Measurements from ENCODE around the gene SLC27A3. TPM values are rescaled to one million over a fixed set of nuclear protein-coding genes. Genes with fewer than 3 reads are reported as not detected.

Gene SLC27A3
- total and polyA plus RNA-seq, 9 of the 15 experiments (the other 6 are each of a cell fraction or from before 2014, with no cell fraction given): 0.57 to 5.2 (median 2.8) TPM

DNA sequence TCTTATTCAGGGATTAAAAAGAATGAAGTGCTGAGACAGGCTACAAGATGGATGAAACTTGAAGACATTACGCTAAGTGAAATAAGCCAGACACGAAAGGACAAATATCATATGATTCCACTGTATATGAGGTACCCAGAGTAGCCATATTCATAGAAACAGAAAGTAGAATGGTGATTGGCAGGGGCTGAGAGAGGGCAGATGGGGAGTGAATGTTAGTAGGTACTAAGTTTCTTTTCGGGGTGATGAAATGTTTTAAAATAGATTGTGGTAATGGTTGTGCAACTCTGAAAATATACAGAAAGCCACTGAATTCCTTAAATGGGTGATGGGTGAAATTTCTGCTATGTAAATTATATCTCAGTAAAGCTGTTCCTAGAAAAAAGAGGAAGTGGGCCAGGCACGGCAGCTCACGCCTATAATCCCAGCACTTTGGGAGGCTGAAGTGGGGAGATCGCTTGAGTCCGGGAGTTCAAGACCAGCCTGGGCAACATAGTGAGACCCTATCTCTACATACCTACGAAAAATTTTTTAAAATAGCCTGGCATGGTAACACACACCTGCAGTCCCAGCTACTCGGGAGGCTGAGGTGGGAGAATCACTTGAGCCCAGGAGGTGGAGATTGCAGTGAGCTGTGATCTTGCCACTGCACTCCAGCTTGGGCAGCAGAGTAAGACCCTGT lies 15.9 kb downstream of the SLC27A3 start (continued):
- TF ChIP-seq ZNF589 (CRISPR knock-in tag; IDR thresholded peaks at IDR 0.05; ENCODE audit: low read depth): 0 out of 2 replicates have a peak, but pooled peaks have one; percentile 57
- TF ChIP-seq SMAD4 (CRISPR knock-in tag; conservative IDR thresholded peaks at IDR 0.05): no peak
- TF ChIP-seq TFAM (CRISPR knock-in tag; conservative IDR thresholded peaks at IDR 0.05): no peak
- TF ChIP-seq SPI1 (IDR thresholded peaks at IDR 0.05; ENCODE audit: borderline replicate concordance, low read depth, low read length): peak; percentile 99
- no peak for TF ChIP-seq ZNF445 (CRISPR knock-in tag; IDR thresholded peaks at IDR 0.05; ENCODE audit: low read depth)
- TF ChIP-seq, protein P1, sequence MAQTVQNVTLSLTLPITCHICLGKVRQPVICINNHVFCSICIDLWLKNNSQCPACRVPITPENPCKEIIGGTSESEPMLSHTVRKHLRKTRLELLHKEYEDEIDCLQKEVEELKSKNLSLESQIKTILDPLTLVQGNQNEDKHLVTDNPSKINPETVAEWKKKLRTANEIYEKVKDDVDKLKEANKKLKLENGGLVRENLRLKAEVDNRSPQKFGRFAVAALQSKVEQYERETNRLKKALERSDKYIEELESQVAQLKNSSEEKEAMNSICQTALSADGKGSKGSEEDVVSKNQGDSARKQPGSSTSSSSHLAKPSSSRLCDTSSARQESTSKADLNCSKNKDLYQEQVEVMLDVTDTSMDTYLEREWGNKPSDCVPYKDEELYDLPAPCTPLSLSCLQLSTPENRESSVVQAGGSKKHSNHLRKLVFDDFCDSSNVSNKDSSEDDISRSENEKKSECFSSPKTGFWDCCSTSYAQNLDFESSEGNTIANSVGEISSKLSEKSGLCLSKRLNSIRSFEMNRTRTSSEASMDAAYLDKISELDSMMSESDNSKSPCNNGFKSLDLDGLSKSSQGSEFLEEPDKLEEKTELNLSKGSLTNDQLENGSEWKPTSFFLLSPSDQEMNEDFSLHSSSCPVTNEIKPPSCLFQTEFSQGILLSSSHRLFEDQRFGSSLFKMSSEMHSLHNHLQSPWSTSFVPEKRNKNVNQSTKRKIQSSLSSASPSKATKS (CRISPR knock-in tag; IDR thresholded peaks at IDR 0.05): no peak
- TF ChIP-seq, protein P2, sequence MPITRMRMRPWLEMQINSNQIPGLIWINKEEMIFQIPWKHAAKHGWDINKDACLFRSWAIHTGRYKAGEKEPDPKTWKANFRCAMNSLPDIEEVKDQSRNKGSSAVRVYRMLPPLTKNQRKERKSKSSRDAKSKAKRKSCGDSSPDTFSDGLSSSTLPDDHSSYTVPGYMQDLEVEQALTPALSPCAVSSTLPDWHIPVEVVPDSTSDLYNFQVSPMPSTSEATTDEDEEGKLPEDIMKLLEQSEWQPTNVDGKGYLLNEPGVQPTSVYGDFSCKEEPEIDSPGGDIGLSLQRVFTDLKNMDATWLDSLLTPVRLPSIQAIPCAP (CRISPR knock-in tag; IDR thresholded peaks at IDR 0.05; ENCODE audit: borderline replicate concordance): no peak
- TF ChIP-seq, protein P3, sequence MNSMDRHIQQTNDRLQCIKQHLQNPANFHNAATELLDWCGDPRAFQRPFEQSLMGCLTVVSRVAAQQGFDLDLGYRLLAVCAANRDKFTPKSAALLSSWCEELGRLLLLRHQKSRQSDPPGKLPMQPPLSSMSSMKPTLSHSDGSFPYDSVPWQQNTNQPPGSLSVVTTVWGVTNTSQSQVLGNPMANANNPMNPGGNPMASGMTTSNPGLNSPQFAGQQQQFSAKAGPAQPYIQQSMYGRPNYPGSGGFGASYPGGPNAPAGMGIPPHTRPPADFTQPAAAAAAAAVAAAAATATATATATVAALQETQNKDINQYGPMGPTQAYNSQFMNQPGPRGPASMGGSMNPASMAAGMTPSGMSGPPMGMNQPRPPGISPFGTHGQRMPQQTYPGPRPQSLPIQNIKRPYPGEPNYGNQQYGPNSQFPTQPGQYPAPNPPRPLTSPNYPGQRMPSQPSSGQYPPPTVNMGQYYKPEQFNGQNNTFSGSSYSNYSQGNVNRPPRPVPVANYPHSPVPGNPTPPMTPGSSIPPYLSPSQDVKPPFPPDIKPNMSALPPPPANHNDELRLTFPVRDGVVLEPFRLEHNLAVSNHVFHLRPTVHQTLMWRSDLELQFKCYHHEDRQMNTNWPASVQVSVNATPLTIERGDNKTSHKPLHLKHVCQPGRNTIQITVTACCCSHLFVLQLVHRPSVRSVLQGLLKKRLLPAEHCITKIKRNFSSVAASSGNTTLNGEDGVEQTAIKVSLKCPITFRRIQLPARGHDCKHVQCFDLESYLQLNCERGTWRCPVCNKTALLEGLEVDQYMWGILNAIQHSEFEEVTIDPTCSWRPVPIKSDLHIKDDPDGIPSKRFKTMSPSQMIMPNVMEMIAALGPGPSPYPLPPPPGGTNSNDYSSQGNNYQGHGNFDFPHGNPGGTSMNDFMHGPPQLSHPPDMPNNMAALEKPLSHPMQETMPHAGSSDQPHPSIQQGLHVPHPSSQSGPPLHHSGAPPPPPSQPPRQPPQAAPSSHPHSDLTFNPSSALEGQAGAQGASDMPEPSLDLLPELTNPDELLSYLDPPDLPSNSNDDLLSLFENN (IDR thresholded peaks at IDR 0.05; ENCODE audit: low read depth in 2 of 2, low read length in 2 of 2): no peak
- peak; percentile 59; the same call in 1 of the 2 replicates for TF ChIP-seq MEF2A (IDR thresholded peaks at IDR 0.05; ENCODE audit: control insufficient read depth, low read depth, low read length)
- TF ChIP-seq, protein P4, sequence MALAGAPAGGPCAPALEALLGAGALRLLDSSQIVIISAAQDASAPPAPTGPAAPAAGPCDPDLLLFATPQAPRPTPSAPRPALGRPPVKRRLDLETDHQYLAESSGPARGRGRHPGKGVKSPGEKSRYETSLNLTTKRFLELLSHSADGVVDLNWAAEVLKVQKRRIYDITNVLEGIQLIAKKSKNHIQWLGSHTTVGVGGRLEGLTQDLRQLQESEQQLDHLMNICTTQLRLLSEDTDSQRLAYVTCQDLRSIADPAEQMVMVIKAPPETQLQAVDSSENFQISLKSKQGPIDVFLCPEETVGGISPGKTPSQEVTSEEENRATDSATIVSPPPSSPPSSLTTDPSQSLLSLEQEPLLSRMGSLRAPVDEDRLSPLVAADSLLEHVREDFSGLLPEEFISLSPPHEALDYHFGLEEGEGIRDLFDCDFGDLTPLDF (CRISPR knock-in tag; IDR thresholded peaks at IDR 0.05): 0 out of 2 replicates have a peak, but pooled peaks have one; percentile 19
- peak; percentile 48; the same call in 1 of the 2 replicates for TF ChIP-seq TEAD4 (IDR thresholded peaks at IDR 0.05; ENCODE audit: low read length)
- no peak for TF ChIP-seq TEAD4 (CRISPR knock-in tag; IDR thresholded peaks at IDR 0.05; ENCODE audit: borderline replicate concordance)
- TF ChIP-seq NR2C1 (IDR thresholded peaks at IDR 0.05): no peak
- TF ChIP-seq NR2C1 (tag; IDR thresholded peaks at IDR 0.05): no peak
- TF ChIP-seq FUS (optimal IDR thresholded peaks at IDR 0.05; ENCODE audit: low read depth, low read length): no peak

Data from K562 (cell line).